GM19025 (cell line): ENCODE data around the gene ZNF141.
"Not testable (repeated sequence)": the region's sequence is repeated elsewhere in the genome, so short reads cannot be mapped to it uniquely, and the experiment has no call there.

Source experiments
- ATAC-seq: cut with Tn5 transposase; IDR thresholded peaks from one replicate; pipeline ENCODE4 v1.9.1; 2021; ENCODE audit warnings: mild to moderate bottlenecking, low read depth, moderate library complexity; ENCODE audit not compliant: unreplicated experiment

Gene ZNF141

DNA sequence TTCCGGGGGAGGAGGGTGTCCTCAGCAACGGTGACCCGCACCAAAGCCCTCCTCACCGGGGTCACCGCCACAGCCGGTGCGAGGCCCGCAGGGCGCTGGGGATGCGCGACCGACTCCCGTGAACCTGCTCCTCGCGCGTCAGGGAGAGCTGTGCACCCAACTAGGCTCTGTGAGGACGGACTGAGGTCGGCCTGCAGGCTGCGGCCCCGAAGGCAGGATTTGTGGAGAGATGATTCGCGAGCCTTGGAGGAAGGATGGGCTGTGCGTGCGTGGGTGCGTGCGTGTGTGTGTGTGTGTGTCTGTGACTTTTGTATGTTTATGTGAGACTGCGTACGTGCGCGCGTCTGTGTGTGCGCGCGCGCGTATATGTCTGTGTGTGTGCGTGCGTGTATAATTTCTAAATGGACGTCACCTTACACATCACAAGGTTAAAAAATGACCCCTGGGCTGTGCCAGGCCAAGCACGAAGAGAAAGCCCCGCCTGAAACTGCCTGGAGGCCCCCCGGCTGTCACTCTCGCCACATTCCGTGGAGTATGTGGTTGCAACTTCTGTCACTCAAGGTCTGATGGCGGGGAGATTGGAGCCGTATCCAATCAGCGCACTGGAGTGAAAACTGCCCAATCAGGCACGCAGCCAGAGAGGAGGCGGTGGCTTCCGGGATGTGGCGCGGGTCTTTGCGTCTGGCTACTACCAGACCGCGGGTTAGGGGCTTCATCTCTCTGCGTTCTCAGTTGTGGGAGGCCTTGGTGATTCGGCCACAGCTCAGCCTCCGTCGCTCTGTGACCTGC, at the start of gene ZNF141:
Gene ZNF141, plus strand, starts transcription at position 672 of the 789 bp plus-strand sequence. CDS start 170 bp downstream, outside the sequence.
- ATAC-seq, result peak; percentile 93

GRCh38 chr4:288891-289290, 48.7 kb upstream of the ZNF141 start:
- ATAC-seq, result no peak

- no peak for ATAC-seq
Measured at GRCh38 chr4:294732-295131, 42.9 kb upstream of the ZNF141 start.

DNA sequence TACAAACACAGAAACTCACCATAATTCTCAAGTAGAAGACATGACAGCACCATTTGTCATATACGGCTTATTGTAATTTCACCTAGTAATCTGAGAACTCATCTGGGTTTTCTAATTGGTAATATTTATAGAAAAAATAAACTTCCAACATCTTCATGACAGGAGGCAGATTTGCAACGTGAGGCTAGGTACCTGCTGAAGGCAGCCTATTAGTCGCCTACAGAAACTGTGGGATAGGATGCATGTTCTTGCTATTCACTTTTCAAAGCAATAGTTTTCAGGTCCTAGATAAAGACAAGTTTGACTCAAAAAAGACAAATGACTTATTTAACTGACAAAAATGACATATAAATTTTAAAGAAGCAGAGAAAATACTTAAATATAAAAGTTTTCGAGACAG, 35.2 kb upstream of the ZNF141 start:
- ATAC-seq, result no peak

DNA sequence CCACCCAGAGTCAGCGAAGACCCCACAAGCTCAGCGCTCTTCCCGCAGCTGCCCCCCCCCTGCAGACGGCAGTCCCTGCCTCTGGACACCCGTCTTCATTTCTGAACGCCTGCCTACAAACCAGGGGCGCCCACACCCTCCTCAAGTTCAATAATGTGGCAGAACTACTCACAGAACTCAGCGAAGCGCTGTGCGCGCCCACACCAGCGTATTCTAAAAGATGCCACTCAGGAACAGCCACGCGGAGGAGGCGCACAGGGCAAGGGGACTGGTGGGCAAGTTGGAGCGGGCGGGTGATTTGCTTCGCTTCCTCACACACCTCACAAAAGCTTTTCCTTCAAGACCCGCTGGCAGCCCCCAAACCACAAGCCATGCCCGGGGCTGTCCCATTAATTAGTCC, 33.1 kb upstream of the ZNF141 start:
- ATAC-seq, result not testable (repeated sequence)

- ATAC-seq, result no peak
Measured at GRCh38 chr4:304969-305680, 32.5 kb upstream of the ZNF141 start, which contains the start of gene ZNF732. ZNF732 (minus strand) TSS chr4:305474; CDS start chr4:305310, 164 bp downstream.

GRCh38 chr4:306551-306961, 31.1 kb upstream of the ZNF141 start:
- no peak for ATAC-seq

DNA sequence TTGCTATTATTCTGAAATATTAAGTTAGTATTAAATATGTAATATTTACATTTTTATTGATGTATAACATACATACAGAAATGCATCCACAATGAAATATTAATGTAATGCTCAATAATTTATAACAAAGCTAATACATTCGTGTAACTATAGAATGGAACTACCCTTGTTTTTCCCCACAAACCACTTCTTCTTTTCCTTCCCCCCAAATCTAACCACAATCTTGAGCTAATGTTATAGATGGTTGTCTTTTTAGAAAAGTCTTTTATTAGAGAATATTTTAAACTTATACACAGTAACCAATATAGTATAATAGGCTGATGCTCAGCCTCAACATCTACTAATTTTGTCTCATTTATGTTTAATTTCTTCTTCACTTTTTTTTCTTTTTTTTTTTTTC, 27.8 kb upstream of the ZNF141 start:
- no peak for ATAC-seq

GRCh38 chr4:314296-314903, 23.2 kb upstream of the ZNF141 start:
- no peak for ATAC-seq

DNA sequence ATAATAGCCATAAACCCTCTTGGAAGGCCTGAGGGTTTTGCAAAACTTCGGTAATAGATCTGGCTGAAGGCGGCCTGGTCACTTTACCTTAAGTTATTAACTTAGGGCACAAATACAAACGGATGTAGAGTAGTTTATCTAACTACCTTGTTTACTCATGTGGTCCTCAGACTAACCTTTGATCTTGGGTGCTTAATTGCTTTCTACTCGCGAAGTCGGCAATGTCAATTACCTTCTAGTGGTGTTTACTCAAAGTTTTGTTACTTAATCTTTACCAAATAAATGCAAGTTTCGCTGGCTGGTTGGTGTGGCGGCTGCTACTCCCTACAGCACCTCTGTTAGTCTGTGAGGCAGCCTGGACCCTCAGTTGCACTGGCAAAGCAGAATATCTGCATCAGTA, 8.9 kb upstream of the ZNF141 start:
- no peak for ATAC-seq

- no peak for ATAC-seq
Measured at GRCh38 chr4:335515-335914, 2.1 kb upstream of the ZNF141 start.

GRCh38 chr4:336099-336892, 1.3 kb upstream of the ZNF141 start:
- no peak for ATAC-seq

GRCh38 chr4:336893-337142, 796 bp upstream of the ZNF141 start:
- ATAC-seq, result peak; percentile 0

DNA sequence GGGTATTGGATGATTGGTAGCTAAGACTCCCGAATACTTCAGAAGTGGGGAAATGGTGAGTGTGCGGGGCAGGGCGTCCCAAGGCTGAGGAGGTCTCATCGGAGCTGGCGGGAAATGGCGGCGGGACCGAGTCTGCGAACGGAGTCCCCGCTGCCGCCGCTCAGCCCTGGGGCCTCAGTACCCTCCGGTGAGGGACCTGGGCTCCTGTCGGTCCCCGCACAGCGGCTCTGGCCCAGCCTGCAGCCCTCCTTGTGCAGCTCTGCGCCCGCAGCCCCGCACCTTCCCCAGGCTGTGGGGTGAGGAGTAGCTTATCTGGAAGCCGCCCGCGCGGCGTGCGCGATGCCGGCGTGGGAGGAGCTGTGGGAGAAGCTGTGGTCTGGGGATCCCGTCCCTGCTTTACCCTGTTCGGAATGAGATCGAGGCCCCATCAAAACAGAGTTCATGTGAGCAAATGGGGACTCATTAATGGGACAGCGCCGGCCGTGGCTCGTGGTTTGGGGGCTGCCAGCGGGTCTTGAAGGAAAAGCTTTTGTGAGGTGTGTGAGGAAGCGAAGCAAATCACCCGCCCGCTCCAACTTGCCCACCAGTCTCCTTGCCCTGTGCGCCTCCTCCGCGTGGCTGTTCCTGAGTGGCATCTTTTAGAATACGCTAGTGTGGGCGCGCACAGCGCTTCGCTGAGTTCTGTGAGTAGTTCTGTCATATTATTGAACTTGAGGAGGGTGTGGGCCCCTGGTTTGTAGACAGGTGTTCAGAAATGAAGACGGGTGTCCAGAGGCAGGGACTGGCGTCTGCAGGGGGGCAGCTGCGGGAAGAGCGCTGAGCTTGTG, 531 bp downstream of the ZNF141 start:
- ATAC-seq, result peak; percentile 28

- no peak for ATAC-seq
Measured at GRCh38 chr4:338759-339097, 1.1 kb downstream of the ZNF141 start.

DNA sequence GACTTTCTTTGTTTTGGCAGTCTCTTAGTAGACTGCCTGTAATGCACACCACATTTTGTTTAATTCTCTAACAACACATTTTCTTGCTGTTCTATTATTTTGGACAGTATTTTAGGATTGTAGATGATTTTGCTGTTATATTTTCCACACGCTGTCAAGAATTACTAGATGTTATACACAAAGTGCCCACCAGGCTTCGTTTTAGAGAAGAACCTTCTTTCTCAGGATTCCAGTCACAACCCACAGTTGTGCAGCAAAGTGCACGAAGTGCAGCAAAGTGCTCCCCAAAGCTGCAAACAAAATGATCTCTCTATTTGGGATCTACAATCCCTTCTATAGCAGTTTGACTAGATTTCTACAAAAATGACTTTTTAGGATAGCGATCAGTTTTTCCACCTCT, 2.4 kb downstream of the ZNF141 start:
- ATAC-seq, result no peak

DNA sequence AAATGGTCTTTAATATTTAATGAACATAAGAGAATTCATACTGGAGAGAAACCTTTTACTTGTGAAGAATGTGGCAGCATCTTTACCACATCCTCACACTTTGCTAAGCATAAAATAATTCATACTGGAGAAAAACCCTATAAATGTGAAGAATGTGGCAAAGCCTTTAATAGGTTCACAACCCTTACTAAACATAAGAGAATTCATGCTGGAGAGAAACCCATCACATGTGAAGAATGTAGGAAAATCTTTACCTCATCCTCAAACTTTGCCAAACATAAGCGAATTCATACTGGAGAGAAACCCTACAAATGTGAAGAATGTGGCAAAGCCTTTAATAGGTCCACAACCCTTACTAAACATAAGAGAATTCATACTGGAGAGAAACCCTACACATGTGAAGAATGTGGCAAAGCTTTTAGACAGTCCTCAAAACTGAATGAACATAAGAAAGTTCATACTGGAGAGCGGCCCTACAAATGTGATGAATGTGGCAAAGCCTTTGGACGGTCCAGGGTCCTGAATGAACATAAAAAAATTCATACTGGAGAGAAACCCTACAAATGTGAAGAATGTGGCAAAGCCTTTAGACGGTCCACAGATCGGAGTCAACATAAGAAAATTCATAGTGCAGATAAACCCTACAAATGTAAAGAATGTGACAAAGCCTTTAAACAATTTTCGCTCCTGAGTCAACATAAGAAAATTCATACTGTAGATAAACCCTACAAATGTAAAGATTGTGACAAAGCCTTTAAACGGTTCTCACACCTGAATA, 35.6 kb downstream of the ZNF141 start:
- no peak for ATAC-seq

- ATAC-seq, result no peak
Measured at GRCh38 chr4:374298-375160, 36.9 kb downstream of the ZNF141 start.
